GM23338 (cell line): ENCODE measurements around the gene COL9A1.

Experiments used
- CREB1 ChIP-seq: fragments of 250-450 bp; sonication (Bioruptor Pico); IDR thresholded peaks from 2 replicates; pipeline ENCODE4 v1.5.0; 2020; ENCODE audit warnings: low read depth, mild to moderate bottlenecking, moderate library complexity
- EZH2 ChIP-seq: fragments of 200-600 bp; sonication (generic); IDR thresholded peaks from one replicate; pipeline ENCODE4 v1.8.0; 2017; ENCODE audit warnings: antibody characterized with exemption, mild to moderate bottlenecking, low read depth; ENCODE audit not compliant: unreplicated experiment
- EZH2phosphoT487 ChIP-seq: fragments of 200-600 bp; sonication (generic); IDR thresholded peaks from one replicate; pipeline ENCODE4 v1.8.1; 2018; ENCODE audit warnings: antibody characterized with exemption; ENCODE audit not compliant: unreplicated experiment
- JUNB ChIP-seq: IDR thresholded peaks from one replicate; pipeline ENCODE4 v1.6.1; 2016; ENCODE audit warnings: antibody characterized with exemption; ENCODE audit not compliant: unreplicated experiment
- NANOG ChIP-seq: IDR thresholded peaks from 2 replicates; pipeline ENCODE4 v1.6.1; 2016; ENCODE audit warnings: antibody characterized with exemption, borderline replicate concordance
- POLR2AphosphoS5 ChIP-seq: IDR thresholded peaks from 2 replicates; pipeline ENCODE4 v1.6.1; 2016; ENCODE audit warnings: antibody characterized with exemption, low read depth
- ZNF331 ChIP-seq: fragments of 250-450 bp; sonication (Bioruptor Pico); IDR thresholded peaks from 2 replicates; pipeline ENCODE4 v1.5.0; 2020; ENCODE audit warnings: low read depth, mild to moderate bottlenecking, moderate library complexity
- TF ChIP-seq, protein P1 (sequence below), 2 experiments: fragments of 200-600 bp in 1 of 2; sonication (generic) in 1 of 2; conservative IDR thresholded peaks; 2 replicates each; pipeline versions ENCODE4 v1.5.1 to v1.6.1; 2016 to 2017; ENCODE audit warnings: antibody characterized with exemption in 2 of 2, low read depth in 2 of 2, mild to moderate bottlenecking in 2 of 2, moderate library complexity in 1 of 2
- TF ChIP-seq, protein P2 (sequence below): IDR thresholded peaks from one replicate; pipeline ENCODE4 v1.6.1; 2018; ENCODE audit warnings: antibody characterized with exemption; ENCODE audit not compliant: unreplicated experiment
- TF ChIP-seq, protein P3 (sequence below): IDR thresholded peaks from 2 replicates; pipeline ENCODE4 v1.6.1; 2016; ENCODE audit warnings: antibody characterized with exemption

DNA sequence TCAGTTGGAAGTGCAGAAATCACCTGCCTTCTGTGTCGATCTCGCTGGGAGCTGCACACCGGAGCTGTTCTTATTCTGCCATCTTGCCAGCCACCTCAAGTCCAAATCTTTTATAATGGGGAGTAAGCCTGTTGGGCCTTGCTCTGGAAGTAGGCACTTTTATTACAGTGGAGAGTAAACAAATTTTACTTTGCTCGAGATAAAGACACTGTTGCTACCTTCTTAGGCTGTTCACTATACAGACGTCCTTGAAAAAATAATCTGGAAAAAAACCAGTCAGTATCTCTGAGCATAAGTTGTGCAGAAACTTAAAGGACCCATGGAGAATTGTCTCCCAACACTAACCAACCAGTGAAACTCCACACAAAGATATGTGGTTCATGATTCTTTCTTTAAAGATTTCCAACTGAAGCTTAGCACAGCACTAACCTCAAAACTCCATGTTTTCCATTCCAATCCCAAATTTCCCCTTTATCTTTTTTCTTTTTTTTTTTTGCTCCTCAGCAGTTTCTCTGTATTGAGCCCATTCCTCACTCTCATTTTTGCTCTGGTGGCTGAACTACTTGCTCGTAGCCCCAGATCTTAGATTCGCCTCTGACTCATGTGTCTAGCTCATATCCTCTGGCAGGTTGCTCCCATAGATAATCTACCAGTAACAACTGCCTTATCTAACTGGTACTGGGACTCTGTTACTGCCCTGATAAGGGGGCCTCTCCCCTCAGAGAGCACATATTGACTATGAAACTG lies 34.3 kb upstream of the COL9A1 start:
- TF ChIP-seq, protein P1, sequence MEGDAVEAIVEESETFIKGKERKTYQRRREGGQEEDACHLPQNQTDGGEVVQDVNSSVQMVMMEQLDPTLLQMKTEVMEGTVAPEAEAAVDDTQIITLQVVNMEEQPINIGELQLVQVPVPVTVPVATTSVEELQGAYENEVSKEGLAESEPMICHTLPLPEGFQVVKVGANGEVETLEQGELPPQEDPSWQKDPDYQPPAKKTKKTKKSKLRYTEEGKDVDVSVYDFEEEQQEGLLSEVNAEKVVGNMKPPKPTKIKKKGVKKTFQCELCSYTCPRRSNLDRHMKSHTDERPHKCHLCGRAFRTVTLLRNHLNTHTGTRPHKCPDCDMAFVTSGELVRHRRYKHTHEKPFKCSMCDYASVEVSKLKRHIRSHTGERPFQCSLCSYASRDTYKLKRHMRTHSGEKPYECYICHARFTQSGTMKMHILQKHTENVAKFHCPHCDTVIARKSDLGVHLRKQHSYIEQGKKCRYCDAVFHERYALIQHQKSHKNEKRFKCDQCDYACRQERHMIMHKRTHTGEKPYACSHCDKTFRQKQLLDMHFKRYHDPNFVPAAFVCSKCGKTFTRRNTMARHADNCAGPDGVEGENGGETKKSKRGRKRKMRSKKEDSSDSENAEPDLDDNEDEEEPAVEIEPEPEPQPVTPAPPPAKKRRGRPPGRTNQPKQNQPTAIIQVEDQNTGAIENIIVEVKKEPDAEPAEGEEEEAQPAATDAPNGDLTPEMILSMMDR (conservative IDR thresholded peaks at IDR 0.05; ENCODE audit: low read depth in 2 of 2) = no peak
- no peak for TF ChIP-seq CREB1 (CRISPR knock-in tag)
- no peak for TF ChIP-seq ZNF331 (CRISPR knock-in tag)
- no peak for TF ChIP-seq POLR2AphosphoS5
- TF ChIP-seq EZH2 = no peak
- no peak for TF ChIP-seq EZH2phosphoT487
- TF ChIP-seq, protein P2, sequence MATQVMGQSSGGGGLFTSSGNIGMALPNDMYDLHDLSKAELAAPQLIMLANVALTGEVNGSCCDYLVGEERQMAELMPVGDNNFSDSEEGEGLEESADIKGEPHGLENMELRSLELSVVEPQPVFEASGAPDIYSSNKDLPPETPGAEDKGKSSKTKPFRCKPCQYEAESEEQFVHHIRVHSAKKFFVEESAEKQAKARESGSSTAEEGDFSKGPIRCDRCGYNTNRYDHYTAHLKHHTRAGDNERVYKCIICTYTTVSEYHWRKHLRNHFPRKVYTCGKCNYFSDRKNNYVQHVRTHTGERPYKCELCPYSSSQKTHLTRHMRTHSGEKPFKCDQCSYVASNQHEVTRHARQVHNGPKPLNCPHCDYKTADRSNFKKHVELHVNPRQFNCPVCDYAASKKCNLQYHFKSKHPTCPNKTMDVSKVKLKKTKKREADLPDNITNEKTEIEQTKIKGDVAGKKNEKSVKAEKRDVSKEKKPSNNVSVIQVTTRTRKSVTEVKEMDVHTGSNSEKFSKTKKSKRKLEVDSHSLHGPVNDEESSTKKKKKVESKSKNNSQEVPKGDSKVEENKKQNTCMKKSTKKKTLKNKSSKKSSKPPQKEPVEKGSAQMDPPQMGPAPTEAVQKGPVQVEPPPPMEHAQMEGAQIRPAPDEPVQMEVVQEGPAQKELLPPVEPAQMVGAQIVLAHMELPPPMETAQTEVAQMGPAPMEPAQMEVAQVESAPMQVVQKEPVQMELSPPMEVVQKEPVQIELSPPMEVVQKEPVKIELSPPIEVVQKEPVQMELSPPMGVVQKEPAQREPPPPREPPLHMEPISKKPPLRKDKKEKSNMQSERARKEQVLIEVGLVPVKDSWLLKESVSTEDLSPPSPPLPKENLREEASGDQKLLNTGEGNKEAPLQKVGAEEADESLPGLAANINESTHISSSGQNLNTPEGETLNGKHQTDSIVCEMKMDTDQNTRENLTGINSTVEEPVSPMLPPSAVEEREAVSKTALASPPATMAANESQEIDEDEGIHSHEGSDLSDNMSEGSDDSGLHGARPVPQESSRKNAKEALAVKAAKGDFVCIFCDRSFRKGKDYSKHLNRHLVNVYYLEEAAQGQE = no peak
- no peak for TF ChIP-seq NANOG
- TF ChIP-seq, protein P3, sequence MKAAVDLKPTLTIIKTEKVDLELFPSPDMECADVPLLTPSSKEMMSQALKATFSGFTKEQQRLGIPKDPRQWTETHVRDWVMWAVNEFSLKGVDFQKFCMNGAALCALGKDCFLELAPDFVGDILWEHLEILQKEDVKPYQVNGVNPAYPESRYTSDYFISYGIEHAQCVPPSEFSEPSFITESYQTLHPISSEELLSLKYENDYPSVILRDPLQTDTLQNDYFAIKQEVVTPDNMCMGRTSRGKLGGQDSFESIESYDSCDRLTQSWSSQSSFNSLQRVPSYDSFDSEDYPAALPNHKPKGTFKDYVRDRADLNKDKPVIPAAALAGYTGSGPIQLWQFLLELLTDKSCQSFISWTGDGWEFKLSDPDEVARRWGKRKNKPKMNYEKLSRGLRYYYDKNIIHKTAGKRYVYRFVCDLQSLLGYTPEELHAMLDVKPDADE = no peak
- TF ChIP-seq JUNB = no peak
